NT2/D1 (cell line): ENCODE measurements around the gene PKN2.

Experiments
- SUZ12 ChIP-seq: IDR thresholded peaks from 2 replicates; pipeline ENCODE4 v1.6.1; 2011; ENCODE audit not compliant: insufficient read length, insufficient read depth; ENCODE audit errors: extremely low read depth
- YY1 ChIP-seq: IDR thresholded peaks from 2 replicates; pipeline ENCODE4 v1.6.1; 2011; ENCODE audit not compliant: insufficient read length, insufficient read depth
- ZNF274 ChIP-seq: IDR thresholded peaks from 2 replicates; pipeline ENCODE4 v1.6.1; 2011; ENCODE audit warnings: mild to moderate bottlenecking, low read depth, low read length

- no peak for TF ChIP-seq ZNF274
- TF ChIP-seq YY1: no peak
- no peak for TF ChIP-seq SUZ12
These were observed 58.5 kb downstream of the PKN2 start for GRCh38 chr1:88742531-88742930.
